Left lung (tissue), 10 donors: ENCODE results near the gene NTM. TPM values are rescaled to one million over a fixed set of nuclear protein-coding genes. Genes with fewer than 3 reads are reported as not detected.

ENCODE experiments used
- ATAC-seq: fragments of 200-7000 bp; cut with Tn5 transposase; one replicate; pipeline ENCODE4 v1.9.1; 2020; ENCODE audit warnings: moderate library complexity
- DNase-seq, 4 donors: peaks; one replicate each; pipeline ENCODE4 v3.0.0-alpha.2; 2013 to 2020
- H3K27ac ChIP-seq, 2 donors: fragments of 200-600 bp; sonication (generic) in 1 of 2; one replicate each; pipeline versions ENCODE4 v1.5.0 to v1.8.0; 2020 to 2021
- H3K27me3 ChIP-seq, 2 donors: fragments of 200-600 bp; sonication (generic) in 1 of 2; one replicate each; pipeline versions ENCODE4 v1.5.0 to v1.8.0; 2020 to 2021
- H3K36me3 ChIP-seq, 2 donors: fragments of 200-600 bp; sonication (generic) in 1 of 2; one replicate each; pipeline versions ENCODE4 v1.5.0 to v1.8.0; 2020 to 2021
- H3K4me1 ChIP-seq, 2 donors: fragments of 200-600 bp; one replicate each; pipeline ENCODE4 v1.8.0; 2021
- H3K4me3 ChIP-seq, 2 donors: fragments of 200-600 bp; sonication (generic) in 1 of 2; one replicate each; pipeline versions ENCODE4 v1.5.0 to v1.8.0; 2020 to 2021; ENCODE audit warnings: mild to moderate bottlenecking in 1 of 2
- H3K9me3 ChIP-seq, 2 donors: fragments of 200-600 bp; sonication (generic) in 1 of 2; one replicate each; pipeline versions ENCODE4 v1.5.0 to v1.8.0; 2020 to 2021
- CTCF ChIP-seq, 2 donors: fragments of 200-600 bp; sonication (generic) in 1 of 2; IDR thresholded peaks; one replicate each; pipeline versions ENCODE4 v1.5.0 to v1.8.0; 2021; ENCODE audit warnings: antibody characterized with exemption in 2 of 2
- intact Hi-C, 2 donors: fragments of 100-400 bp; cut with DNase I; formaldehyde crosslinking; loops; one replicate each; pipeline versions ENCODE4 v1.11.2 to v1.14.2; 2022
- polyA plus RNA-seq, 6 donors: library from polyadenylated mRNA; unstranded; fragments of 120-200 nt; gene quantifications; one replicate each; pipeline ENCODE4 v1.2.1, GENCODE V29; 2013; ENCODE audit not compliant: insufficient read length in 6 of 6
- total RNA-seq, 2 donors: library from RNA; stranded (reverse); fragmentation: NEBNext Ultra II Directional; extraction: Animal tissue kit (Norgen Biotek cat#: 25700); gene quantifications; one replicate each; pipeline ENCODE4 v1.2.1, GENCODE V29; 2021
- donor health status: DM: no; HTN: yes; CAD: no.
- donor health status: DM: no; HTN: no; CAD: no.

The NTM gene
- total and polyA plus RNA-seq, 8 donors: 9.5 to 31.0 (median 21.1) TPM

GRCh38 chr11:131792243-131792642 is 421.8 kb downstream of the NTM start:
- H3K27ac ChIP-seq: no peak overlapping the region
- intact Hi-C loops: no loop called here
- H3K36me3 ChIP-seq: no peaks in the 10 kb centered on the region
- DNase-seq: no peak
- peaks cover 0 to 9% of the 10 kb centered on the region in 2 donors for H3K27me3 ChIP-seq
- no peak for TF ChIP-seq CTCF (IDR thresholded peaks at IDR 0.05)
- ATAC-seq: no peak
- H3K9me3 ChIP-seq: no peaks in the 10 kb centered on the region
- H3K4me3 ChIP-seq: no peak overlapping the region
- H3K4me1 ChIP-seq: no peaks in the 10 kb centered on the region

DNA sequence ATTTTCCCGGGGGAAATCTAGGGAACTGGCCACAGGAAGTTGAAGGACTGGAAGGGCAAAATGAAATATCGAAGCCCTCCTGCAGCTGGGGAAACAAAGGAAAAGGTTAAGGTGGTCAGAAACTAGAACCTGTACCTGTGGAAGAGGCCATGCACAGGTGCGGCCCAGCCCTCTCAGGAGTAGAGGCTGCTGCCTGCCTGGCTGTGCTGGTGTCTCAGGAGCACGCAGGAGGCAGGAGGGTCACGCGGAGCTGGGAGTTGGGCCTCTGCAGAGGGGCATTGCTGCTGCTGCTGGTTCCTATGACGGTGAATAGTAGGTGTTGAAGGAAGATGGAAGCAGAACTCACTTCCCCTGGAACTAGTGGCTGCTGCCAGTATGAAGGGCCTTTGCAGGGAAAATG is 425.7 kb downstream of the NTM start:
- Histone ChIP-seq H3K4me1 (no peaks in the 10 kb centered on the region), H3K4me3 (no peak overlapping the region), H3K27ac (no peak overlapping the region), H3K9me3 (no peaks in the 10 kb centered on the region), H3K36me3 (no peaks in the 10 kb centered on the region), H3K27me3 (no peaks in the 10 kb centered on the region)
- no peak for TF ChIP-seq CTCF (IDR thresholded peaks at IDR 0.05)
- intact Hi-C loops: no loop called here
- ATAC-seq (no peak), DNase-seq (no peak)

GRCh38 chr11:131796541-131796940 is 426.1 kb downstream of the NTM start:
- intact Hi-C loops: no loop called here
- Histone ChIP-seq H3K27ac (no peak overlapping the region), H3K4me3 (no peak overlapping the region), H3K9me3 (no peaks in the 10 kb centered on the region), H3K4me1 (no peaks in the 10 kb centered on the region), H3K27me3 (no peaks in the 10 kb centered on the region), H3K36me3 (no peaks in the 10 kb centered on the region)
- DNase-seq (no peak), ATAC-seq (no peak)
- no peak for TF ChIP-seq CTCF (IDR thresholded peaks at IDR 0.05)

GRCh38 chr11:131800452-131800851 is 430.0 kb downstream of the NTM start:
- no peaks in the 10 kb centered on the region for H3K4me1 ChIP-seq
- H3K27ac ChIP-seq: no peak overlapping the region
- no peak overlapping the region for H3K4me3 ChIP-seq
- no peaks in the 10 kb centered on the region for H3K27me3 ChIP-seq
- no peaks in the 10 kb centered on the region for H3K36me3 ChIP-seq
- TF ChIP-seq CTCF (IDR thresholded peaks at IDR 0.05): no peak
- DNase-seq (no peak), ATAC-seq (no peak)
- intact Hi-C loops: no loop called here
- no peaks in the 10 kb centered on the region for H3K9me3 ChIP-seq

GRCh38 chr11:131802440-131803115 is 432.2 kb downstream of the NTM start:
- Histone ChIP-seq H3K4me1 (no peaks in the 10 kb centered on the region), H3K27ac (no peak overlapping the region), H3K36me3 (no peaks in the 10 kb centered on the region), H3K9me3 (no peaks in the 10 kb centered on the region), H3K27me3 (no peaks in the 10 kb centered on the region), H3K4me3 (no peak overlapping the region)
- ATAC-seq (no peak), DNase-seq (no peak)
- intact Hi-C loops: no loop called here
- no peak for TF ChIP-seq CTCF (IDR thresholded peaks at IDR 0.05)
